Activated B cell treated with CpG ODN at 0.5 μM for 24 hours (primary cell): ENCODE results near the gene PCSK4. TPM values are rescaled to one million over a fixed set of nuclear protein-coding genes. Genes with fewer than 3 reads are reported as not detected.

Source experiments
- ATAC-seq: fragments of 200-7000 bp; cut with Tn5 transposase; one replicate; pipeline ENCODE4 v1.10.0; 2021; ENCODE audit warnings: low read depth, mild to moderate bottlenecking, moderate library complexity
- CTCF ChIA-PET: fragments of 350-600 bp; sonication (Branson Sonifier 250); formaldehyde crosslinking; loops from one replicate; lab custom pipeline; 2021; ENCODE audit warnings: antibody characterized with exemption; lab: Charles Lee
- POLR2A ChIA-PET: fragments of 350-600 bp; sonication (Branson Sonifier 250); formaldehyde crosslinking; loops from one replicate; lab custom pipeline; 2021; ENCODE audit warnings: antibody characterized with exemption; lab: Charles Lee
- DNase-seq: peaks from one replicate; pipeline ENCODE4 v3.0.0; 2022
- H3K27ac Mint-ChIP-seq: one replicate; pipeline ENCODE4 v1.8.0; 2020; ENCODE audit warnings: mixed read lengths
- H3K27me3 Mint-ChIP-seq: one replicate; pipeline ENCODE4 v1.8.0; 2021; ENCODE audit warnings: mixed read lengths
- H3K36me3 Mint-ChIP-seq: one replicate; pipeline ENCODE4 v1.8.0; 2021; ENCODE audit warnings: low read depth, mixed read lengths
- H3K4me1 Mint-ChIP-seq: one replicate; pipeline ENCODE4 v1.8.0; 2021; ENCODE audit warnings: mixed read lengths
- H3K4me3 Mint-ChIP-seq: one replicate; pipeline ENCODE4 v1.8.0; 2020; ENCODE audit warnings: mild to moderate bottlenecking, mixed read lengths
- H3K9me3 Mint-ChIP-seq: one replicate; pipeline ENCODE4 v1.8.0; 2020; ENCODE audit warnings: mixed read lengths
- CTCF ChIP-seq: fragments of 200-600 bp; IDR thresholded peaks from one replicate; pipeline ENCODE4 v1.8.0; 2022; ENCODE audit warnings: antibody characterized with exemption, mild to moderate bottlenecking
- intact Hi-C: fragments of 100-400 bp; cut with micrococcal nuclease; formaldehyde crosslinking; loops from one replicate; pipeline ENCODE4 v1.15.1; 2024
- total RNA-seq: library from RNA; stranded (reverse); gene quantifications from 2 replicates; pipeline ENCODE4 v1.2.3, GENCODE V29; 2022

Gene PCSK4
- total RNA-seq, 1 donor from 2014 or later: 1.3 TPM

- TF ChIP-seq CTCF: no peak
- H3K36me3 Mint-ChIP-seq: no peaks in the 10 kb centered on the region
- DNase-seq: no peak
- H3K27me3 Mint-ChIP-seq: peaks cover 8% of the 10 kb centered on the region
- CTCF ChIA-PET: no interaction called here
- no peak overlapping the region for H3K4me3 Mint-ChIP-seq
- no peak for ATAC-seq
- no peak overlapping the region for H3K27ac Mint-ChIP-seq
- POLR2A ChIA-PET: interaction anchor here (0.6 to 0.7 kb wide), 3 partner anchors 85 to 566 kb away, joined by 4 to 6 read pairs (median 5); no protein-coding TSS in a partner anchor
- intact Hi-C loops: no loop called here
- H3K9me3 Mint-ChIP-seq: no peaks in the 10 kb centered on the region
- no peaks in the 10 kb centered on the region for H3K4me1 Mint-ChIP-seq
Measured at GRCh38 chr19:1497578-1498235, 7.6 kb upstream of the PCSK4 start.

- DNase-seq (no peak), ATAC-seq (no peak)
- H3K4me3 Mint-ChIP-seq: no peak overlapping the region
- H3K9me3 Mint-ChIP-seq: no peaks in the 10 kb centered on the region
- no peak overlapping the region for H3K27ac Mint-ChIP-seq
- H3K27me3 Mint-ChIP-seq: peaks cover 6% of the 10 kb centered on the region
- peaks cover under 1% of the 10 kb centered on the region for H3K4me1 Mint-ChIP-seq
- POLR2A ChIA-PET: interaction anchor here (0.6 kb wide), 1 partner anchor 86 kb away, joined by 5 read pairs; no protein-coding TSS in a partner anchor
- CTCF ChIA-PET: no interaction called here
- intact Hi-C loops: no loop called here
- no peaks in the 10 kb centered on the region for H3K36me3 Mint-ChIP-seq
- TF ChIP-seq CTCF: no peak
Measured at GRCh38 chr19:1496714-1497577, 6.8 kb upstream of the PCSK4 start.

- Mint-ChIP-seq H3K36me3 (no peaks in the 10 kb centered on the region), H3K4me1 (peaks cover 5% of the 10 kb centered on the region), H3K9me3 (no peaks in the 10 kb centered on the region), H3K27ac (no peak overlapping the region), H3K4me3 (no peak overlapping the region), H3K27me3 (peaks cover 8% of the 10 kb centered on the region)
- no peak for ATAC-seq
- TF ChIP-seq CTCF: no peak
- no peak for DNase-seq
- CTCF ChIA-PET: no interaction called here
- POLR2A ChIA-PET: no interaction called here
- intact Hi-C loops: no loop called here
Measured at GRCh38 chr19:1495799-1496713, 5.9 kb upstream of the PCSK4 start.

GRCh38 chr19:1495051-1495798 lies 5.1 kb upstream of the PCSK4 start:
- intact Hi-C loops: no loop called here
- peaks cover 8% of the 10 kb centered on the region for H3K4me1 Mint-ChIP-seq
- no peak overlapping the region for H3K4me3 Mint-ChIP-seq
- no peak for TF ChIP-seq CTCF
- peaks cover 7% of the 10 kb centered on the region for H3K27me3 Mint-ChIP-seq
- no peaks in the 10 kb centered on the region for H3K36me3 Mint-ChIP-seq
- H3K27ac Mint-ChIP-seq: no peak overlapping the region
- no peaks in the 10 kb centered on the region for H3K9me3 Mint-ChIP-seq
- CTCF ChIA-PET: no interaction called here
- no peak for ATAC-seq
- no peak for DNase-seq
- POLR2A ChIA-PET: interaction anchor here (0.7 kb wide), 1 partner anchor 641 kb away, joined by 3 read pairs; no protein-coding TSS in a partner anchor
